ENCODE data around the gene DPF3. TPM values are rescaled to one million over a fixed set of nuclear protein-coding genes. Genes with fewer than 3 reads are reported as not detected.

The DPF3 gene
- total and polyA plus RNA-seq, 9 donors = 1.3 to 3.9 (median 1.9) TPM

DNA sequence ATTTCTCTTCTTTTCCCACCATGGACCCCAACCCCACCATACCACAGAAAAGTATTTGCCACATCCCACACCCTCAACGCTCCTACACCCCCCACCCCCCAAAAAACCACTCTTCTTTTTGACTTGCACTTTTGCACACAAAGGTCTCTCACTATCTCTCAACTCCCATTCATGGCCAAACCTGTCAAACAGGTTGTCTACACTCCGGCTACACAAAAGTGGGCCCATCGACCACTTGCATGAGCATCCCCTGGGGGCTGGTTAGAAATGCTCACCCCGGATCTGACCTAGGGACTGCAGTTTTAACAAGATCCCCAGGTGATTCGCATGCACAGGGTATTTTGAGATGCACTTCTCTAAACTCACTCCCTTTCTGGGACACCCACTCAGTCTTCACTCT lies 248.2 kb downstream of the DPF3 start:
- Histone ChIP-seq H3K27ac (ENCODE audit: low read length) (no peak overlapping the region), H3K27me3 (ENCODE audit: control insufficient read depth, insufficient read depth, low read length) (no peaks in the 10 kb centered on the region), H3K36me3 (ENCODE audit: control insufficient read depth, insufficient read depth, low read length) (no peaks in the 10 kb centered on the region), H3K9me3 (replicated peaks; ENCODE audit: control insufficient read depth, low read depth, low read length) (no peaks in the 10 kb centered on the region), H3K4me1 (ENCODE audit: control insufficient read depth, insufficient read depth, low read length) (peaks cover 14% of the 10 kb centered on the region), H3K4me3 (ENCODE audit: low read length) (no peak overlapping the region)
- no peak for DNase-seq
- WGBS (ENCODE audit: insufficient coverage) = 86% methylated on average over 5 of the region's 5 CpGs

DNA sequence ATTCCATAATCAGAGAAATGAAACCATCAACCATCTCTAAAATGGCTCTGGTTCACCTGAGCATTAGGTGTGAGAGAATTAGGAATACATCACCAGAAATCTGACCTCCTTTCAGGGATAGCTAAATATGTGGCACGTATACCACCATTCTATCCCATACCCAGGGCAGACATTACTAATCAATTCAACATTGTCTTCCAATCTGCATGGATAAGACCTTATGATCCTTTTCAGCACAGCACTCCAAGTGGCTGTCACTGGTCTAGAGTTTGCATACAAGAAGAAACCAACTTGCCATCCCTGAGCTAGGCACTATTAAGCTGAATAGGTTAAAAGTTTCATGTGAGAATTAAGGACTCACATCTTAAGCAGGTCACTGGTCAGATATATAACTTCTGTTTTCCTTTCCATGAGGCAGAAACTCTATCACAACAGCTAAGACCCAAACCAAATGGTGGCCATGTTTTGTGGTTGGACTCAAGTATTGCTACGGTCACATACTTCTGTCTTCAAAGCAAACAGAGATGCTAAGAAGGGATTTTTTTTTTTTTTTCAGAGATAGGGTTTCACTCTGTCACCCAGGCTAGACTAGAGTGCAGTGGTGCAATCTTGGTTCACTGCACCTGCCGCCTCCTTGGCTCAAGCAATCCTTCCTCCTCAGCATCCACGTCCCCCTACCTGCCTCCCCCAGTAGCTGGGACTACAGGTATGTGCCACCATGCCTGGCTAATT lies 249.0 kb downstream of the DPF3 start:
- H3K27me3 ChIP-seq (ENCODE audit: control insufficient read depth, insufficient read depth, low read length) = no peaks in the 10 kb centered on the region
- H3K4me3 ChIP-seq (ENCODE audit: low read length) = no peak overlapping the region
- DNase-seq = no peak
- 80% methylated on average over 2 of the region's 4 CpGs for WGBS (ENCODE audit: insufficient coverage)
- no peak overlapping the region for H3K27ac ChIP-seq (ENCODE audit: low read length)
- H3K9me3 ChIP-seq (replicated peaks; ENCODE audit: control insufficient read depth, low read depth, low read length) = no peaks in the 10 kb centered on the region
- H3K4me1 ChIP-seq (ENCODE audit: control insufficient read depth, insufficient read depth, low read length) = peaks cover 9% of the 10 kb centered on the region
- H3K36me3 ChIP-seq (ENCODE audit: control insufficient read depth, insufficient read depth, low read length) = no peaks in the 10 kb centered on the region

DNA sequence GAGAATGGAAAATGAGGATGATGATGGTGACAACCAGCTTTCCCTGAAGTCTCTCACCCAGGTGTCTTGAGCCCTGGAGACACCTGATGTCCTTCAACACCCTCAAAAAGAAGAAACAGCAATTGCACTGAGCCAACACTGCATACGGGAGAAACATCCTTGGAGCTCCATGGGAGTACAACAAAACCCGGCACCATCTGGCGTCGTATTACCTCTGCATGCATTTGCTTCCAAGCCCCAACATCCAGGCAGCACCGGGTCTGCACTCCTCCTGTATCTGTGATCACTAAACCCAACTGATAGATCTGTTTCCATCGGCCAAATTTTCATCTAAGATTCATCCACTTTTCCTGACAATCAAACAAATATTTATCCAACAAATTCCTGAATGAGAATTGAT lies 249.9 kb downstream of the DPF3 start:
- H3K36me3 ChIP-seq (ENCODE audit: control insufficient read depth, insufficient read depth, low read length) = no peaks in the 10 kb centered on the region
- peaks cover 9% of the 10 kb centered on the region for H3K4me1 ChIP-seq (ENCODE audit: control insufficient read depth, insufficient read depth, low read length)
- H3K27me3 ChIP-seq (ENCODE audit: control insufficient read depth, insufficient read depth, low read length) = no peaks in the 10 kb centered on the region
- H3K27ac ChIP-seq (ENCODE audit: low read length) = no peak overlapping the region
- 47% methylated on average over 5 of the region's 6 CpGs for WGBS (ENCODE audit: insufficient coverage)
- H3K9me3 ChIP-seq (replicated peaks; ENCODE audit: control insufficient read depth, low read depth, low read length) = peaks cover 7% of the 10 kb centered on the region
- H3K4me3 ChIP-seq (ENCODE audit: low read length) = no peak overlapping the region
- DNase-seq = no peak

DNA sequence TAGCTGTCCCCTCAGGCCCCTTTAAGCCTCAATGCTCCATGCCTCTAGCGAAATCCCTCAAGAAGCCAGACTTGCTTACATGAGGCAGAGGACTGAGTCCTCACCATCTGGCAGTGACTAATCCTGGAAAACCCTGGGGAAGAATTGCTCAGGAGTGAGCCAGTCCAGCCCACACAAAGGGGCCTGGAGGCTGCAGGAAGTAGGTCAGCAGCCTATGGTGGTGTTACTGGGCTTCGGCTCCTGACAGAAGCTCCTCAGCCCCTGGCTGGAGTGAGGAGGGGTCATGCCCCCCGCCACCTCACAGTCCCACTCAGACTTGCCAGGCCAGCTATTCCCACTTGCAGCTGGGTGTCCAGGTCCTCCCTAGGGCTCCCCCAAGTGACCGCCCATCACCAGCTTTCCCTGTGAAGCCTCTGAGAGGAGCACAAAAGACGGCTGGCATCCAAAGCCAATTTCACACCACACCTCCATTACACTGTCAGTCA lies 250.5 kb downstream of the DPF3 start:
- H3K4me1 ChIP-seq (ENCODE audit: control insufficient read depth, insufficient read depth, low read length) = peaks cover 9% of the 10 kb centered on the region
- no peaks in the 10 kb centered on the region for H3K36me3 ChIP-seq (ENCODE audit: control insufficient read depth, insufficient read depth, low read length)
- WGBS (ENCODE audit: insufficient coverage) = 58% methylated on average over 3 of the region's 5 CpGs
- peak; percentile 59 for DNase-seq
- no peak overlapping the region for H3K4me3 ChIP-seq (ENCODE audit: low read length)
- H3K27ac ChIP-seq (ENCODE audit: low read length) = no peak overlapping the region
- H3K9me3 ChIP-seq (replicated peaks; ENCODE audit: control insufficient read depth, low read depth, low read length) = peaks cover 7% of the 10 kb centered on the region
- no peaks in the 10 kb centered on the region for H3K27me3 ChIP-seq (ENCODE audit: control insufficient read depth, insufficient read depth, low read length)

DNA sequence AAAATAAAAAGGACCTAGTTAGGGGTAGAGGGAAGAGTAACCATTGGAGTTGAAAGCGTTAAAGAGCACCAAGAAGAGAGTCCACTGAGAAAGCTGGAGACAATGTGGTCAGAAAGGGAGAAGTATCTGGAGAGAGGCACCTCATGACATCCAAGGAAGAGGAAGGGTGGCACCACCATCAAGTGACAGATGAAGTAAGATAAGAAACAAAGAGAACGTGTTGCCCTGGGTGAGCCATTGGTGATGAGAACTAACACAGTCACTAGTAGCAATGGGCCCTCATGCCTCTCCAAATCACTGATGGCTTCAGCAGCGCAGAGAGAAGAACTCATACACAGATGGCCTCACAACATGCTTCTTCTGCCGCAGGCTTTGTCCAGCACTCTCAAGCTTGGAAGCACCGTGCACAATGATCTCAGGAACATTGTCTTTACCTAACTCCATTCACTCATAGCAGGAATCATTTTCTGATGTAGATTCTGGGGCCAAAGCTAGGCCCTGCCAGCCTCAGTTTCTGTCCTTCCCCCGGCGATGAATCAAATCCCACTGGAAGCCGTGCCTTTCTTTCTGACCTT lies 252.9 kb downstream of the DPF3 start:
- H3K9me3 ChIP-seq (replicated peaks; ENCODE audit: control insufficient read depth, low read depth, low read length) = peaks cover 7% of the 10 kb centered on the region
- DNase-seq = no peak
- H3K36me3 ChIP-seq (ENCODE audit: control insufficient read depth, insufficient read depth, low read length) = no peaks in the 10 kb centered on the region
- H3K27me3 ChIP-seq (ENCODE audit: control insufficient read depth, insufficient read depth, low read length) = peaks cover 4% of the 10 kb centered on the region
- 98% methylated on average over 7 of the region's 8 CpGs for WGBS (ENCODE audit: insufficient coverage)
- peaks cover 9% of the 10 kb centered on the region for H3K4me1 ChIP-seq (ENCODE audit: control insufficient read depth, insufficient read depth, low read length)
- no peak overlapping the region for H3K4me3 ChIP-seq (ENCODE audit: low read length)
- no peak overlapping the region for H3K27ac ChIP-seq (ENCODE audit: low read length)

DNA sequence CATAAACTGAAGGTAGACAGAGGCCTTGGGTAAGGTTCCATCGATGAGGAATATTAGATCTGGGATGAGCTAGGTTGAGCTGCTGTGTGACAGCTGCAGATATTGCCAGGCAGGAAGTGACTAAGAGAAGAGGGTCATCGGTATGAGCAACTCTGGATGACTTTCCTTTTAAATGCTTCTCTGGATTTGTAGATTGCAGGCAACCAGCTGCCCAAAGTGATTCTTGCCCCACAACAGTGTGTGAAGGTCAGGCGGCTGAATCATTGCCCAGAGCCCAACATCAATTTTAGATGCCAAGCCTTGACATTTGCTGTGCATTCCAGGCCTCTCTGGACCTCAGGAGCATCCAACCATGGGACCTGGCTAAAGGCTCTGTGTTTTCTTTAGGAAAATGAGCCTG lies 255.9 kb downstream of the DPF3 start:
- no peak overlapping the region for H3K27ac ChIP-seq (ENCODE audit: low read length)

DNA sequence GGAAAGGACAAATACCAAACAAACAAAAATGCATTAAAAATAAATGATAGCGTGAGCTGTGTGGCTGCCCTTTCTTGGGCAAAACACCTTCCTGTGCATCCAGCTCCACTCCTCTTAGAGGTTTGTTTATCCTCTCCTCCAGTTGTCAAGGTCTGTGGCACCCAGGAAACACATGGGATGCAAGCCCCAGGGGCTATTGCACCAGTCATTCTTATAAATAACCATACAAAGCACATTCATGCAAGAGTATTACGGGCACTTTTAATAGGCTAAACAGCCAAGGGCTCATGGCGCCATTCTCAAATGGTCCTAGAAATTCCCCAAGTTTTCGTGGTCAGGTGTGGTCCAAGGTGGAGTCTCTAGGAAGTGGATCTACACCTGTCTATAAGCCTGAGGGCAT lies 257.0 kb downstream of the DPF3 start:
- no peak overlapping the region for H3K4me3 ChIP-seq (ENCODE audit: low read length)
- peaks cover 7% of the 10 kb centered on the region for H3K9me3 ChIP-seq (replicated peaks; ENCODE audit: control insufficient read depth, low read depth, low read length)
- no peak for DNase-seq
- no peaks in the 10 kb centered on the region for H3K4me1 ChIP-seq (ENCODE audit: control insufficient read depth, insufficient read depth, low read length)
- 80% methylated on average over 2 of the region's 4 CpGs for WGBS (ENCODE audit: insufficient coverage)
- no peak overlapping the region for H3K27ac ChIP-seq (ENCODE audit: low read length)
- no peaks in the 10 kb centered on the region for H3K36me3 ChIP-seq (ENCODE audit: control insufficient read depth, insufficient read depth, low read length)
- H3K27me3 ChIP-seq (ENCODE audit: control insufficient read depth, insufficient read depth, low read length) = peaks cover 4% of the 10 kb centered on the region

More for the DNA sequence above, 255.9 kb downstream of the DPF3 start:
- H3K4me3 ChIP-seq (ENCODE audit: low read length) = no peak overlapping the region
- peaks cover 4% of the 10 kb centered on the region for H3K27me3 ChIP-seq (ENCODE audit: control insufficient read depth, insufficient read depth, low read length)
- peaks cover 3% of the 10 kb centered on the region for H3K4me1 ChIP-seq (ENCODE audit: control insufficient read depth, insufficient read depth, low read length)
- 80% methylated on average over 2 of the region's 3 CpGs for WGBS (ENCODE audit: insufficient coverage)
- H3K9me3 ChIP-seq (replicated peaks; ENCODE audit: control insufficient read depth, low read depth, low read length) = peaks cover 7% of the 10 kb centered on the region
- H3K36me3 ChIP-seq (ENCODE audit: control insufficient read depth, insufficient read depth, low read length) = no peaks in the 10 kb centered on the region
- DNase-seq = no peak

DNA sequence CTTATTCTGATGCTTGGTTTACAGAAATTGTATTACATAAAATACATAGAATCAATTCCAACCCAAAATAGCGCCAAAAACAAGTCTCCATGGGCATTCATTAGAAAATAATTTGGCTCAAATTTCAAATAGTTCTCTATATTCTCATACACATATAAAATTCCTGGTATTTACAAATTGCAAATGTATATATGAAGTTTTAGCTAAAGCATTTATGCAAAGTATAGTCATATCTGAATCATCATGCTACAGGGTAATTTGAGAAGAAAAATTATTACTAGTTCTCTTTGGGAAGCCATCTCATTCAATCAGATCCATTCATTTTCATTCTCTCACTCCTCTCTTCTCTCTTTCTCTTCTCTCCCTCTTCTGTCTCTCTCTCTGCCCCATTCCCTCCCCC lies 257.8 kb downstream of the DPF3 start:
- no peak for DNase-seq
- H3K27ac ChIP-seq (ENCODE audit: low read length) = no peak overlapping the region
- H3K4me1 ChIP-seq (ENCODE audit: control insufficient read depth, insufficient read depth, low read length) = no peaks in the 10 kb centered on the region
- H3K27me3 ChIP-seq (ENCODE audit: control insufficient read depth, insufficient read depth, low read length) = peaks cover 4% of the 10 kb centered on the region
- peaks cover 7% of the 10 kb centered on the region for H3K9me3 ChIP-seq (replicated peaks; ENCODE audit: control insufficient read depth, low read depth, low read length)
- no peaks in the 10 kb centered on the region for H3K36me3 ChIP-seq (ENCODE audit: control insufficient read depth, insufficient read depth, low read length)
- no CpG with 5 or more reads among the region's 1 CpG for WGBS (ENCODE audit: insufficient coverage)
- H3K4me3 ChIP-seq (ENCODE audit: low read length) = no peak overlapping the region

DNA sequence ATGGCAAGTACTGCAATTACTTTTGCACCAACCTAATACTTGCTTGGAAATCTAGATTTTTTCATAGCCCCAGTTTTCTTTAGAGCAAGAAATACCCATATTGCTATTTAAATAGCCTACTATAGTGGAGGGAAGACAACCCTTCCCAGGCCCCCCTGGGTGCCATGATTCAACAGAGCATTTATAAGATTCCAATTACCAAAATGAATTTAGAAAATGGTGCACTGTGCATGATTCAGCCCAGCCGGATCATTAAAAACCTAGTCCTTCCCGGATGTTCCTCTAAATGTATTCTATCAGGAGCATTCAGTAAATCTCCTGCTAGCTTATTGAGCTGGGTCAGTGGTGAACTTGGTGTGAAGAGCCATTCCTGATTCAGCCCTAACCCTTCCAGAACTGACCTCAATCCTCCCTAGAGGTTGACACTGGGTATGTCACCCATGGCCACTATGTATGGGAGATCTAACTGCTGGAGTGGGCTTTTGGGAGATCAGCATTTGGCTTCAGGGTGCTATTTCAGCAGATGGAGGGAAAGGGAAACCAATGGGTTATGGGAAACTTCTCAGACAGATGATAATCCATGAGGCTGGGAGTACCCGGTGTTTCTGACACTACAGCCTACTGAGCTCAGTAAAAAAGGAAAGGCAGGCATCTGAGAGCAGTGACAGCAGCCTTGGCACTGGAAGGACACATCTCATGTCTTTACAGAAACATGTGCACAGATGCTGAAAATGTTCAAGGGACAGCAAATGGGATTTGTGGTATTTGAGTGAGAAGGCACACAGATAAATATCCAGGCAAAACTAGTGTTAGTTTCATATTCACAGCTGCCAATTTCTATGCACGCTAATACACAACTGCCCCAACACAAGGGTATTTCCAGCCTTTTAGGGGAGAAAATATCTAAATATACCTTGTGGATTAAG lies 258.9 kb downstream of the DPF3 start:
- Histone ChIP-seq H3K4me3 (ENCODE audit: low read length) (no peak overlapping the region), H3K9me3 (replicated peaks; ENCODE audit: control insufficient read depth, low read depth, low read length) (peaks cover 7% of the 10 kb centered on the region), H3K4me1 (ENCODE audit: control insufficient read depth, insufficient read depth, low read length) (no peaks in the 10 kb centered on the region), H3K36me3 (ENCODE audit: control insufficient read depth, insufficient read depth, low read length) (no peaks in the 10 kb centered on the region), H3K27me3 (ENCODE audit: control insufficient read depth, insufficient read depth, low read length) (peaks cover 4% of the 10 kb centered on the region), H3K27ac (ENCODE audit: low read length) (no peak overlapping the region)
- 64% methylated on average over 1 of the region's 4 CpGs for WGBS (ENCODE audit: insufficient coverage)
- DNase-seq = no peak

DNA sequence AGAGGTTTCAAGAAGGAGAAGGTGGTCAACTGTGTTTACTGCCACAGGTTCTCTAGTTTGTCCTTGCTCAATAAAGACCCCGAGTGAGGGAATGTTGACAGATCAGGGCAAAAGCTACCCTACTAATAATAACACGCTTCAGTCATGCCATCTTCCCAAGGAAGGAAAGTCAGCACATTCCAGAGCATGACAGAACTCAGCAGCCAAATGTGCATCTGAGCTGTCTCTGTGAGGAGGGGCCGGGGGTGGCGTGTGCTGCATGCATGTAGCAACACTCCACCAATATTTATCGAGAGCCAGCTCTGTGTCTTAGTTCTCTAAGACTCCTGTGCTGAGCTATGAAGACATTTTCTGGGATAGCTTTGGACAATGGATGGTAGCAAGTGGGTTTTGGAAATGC lies 260.4 kb downstream of the DPF3 start:
- Histone ChIP-seq H3K9me3 (replicated peaks; ENCODE audit: control insufficient read depth, low read depth, low read length) (no peaks in the 10 kb centered on the region), H3K27me3 (ENCODE audit: control insufficient read depth, insufficient read depth, low read length) (peaks cover 4% of the 10 kb centered on the region), H3K36me3 (ENCODE audit: control insufficient read depth, insufficient read depth, low read length) (no peaks in the 10 kb centered on the region), H3K27ac (ENCODE audit: low read length) (no peak overlapping the region), H3K4me3 (ENCODE audit: low read length) (no peak overlapping the region), H3K4me1 (ENCODE audit: control insufficient read depth, insufficient read depth, low read length) (no peaks in the 10 kb centered on the region)
- WGBS (ENCODE audit: insufficient coverage) = no CpG with 5 or more reads among the region's 5 CpGs
- peak; percentile 20 for DNase-seq

Data from muscle of leg (tissue), 11 donors.